Ovary (tissue), 9 donors: ENCODE results near the gene FUT4. TPM values are rescaled to one million over a fixed set of nuclear protein-coding genes. Genes with fewer than 3 reads are reported as not detected.
"Not testable (repeated sequence)": the region's sequence is repeated elsewhere in the genome, so short reads cannot be mapped to it uniquely, and the experiment has no call there.

Experiments
- DNase-seq, 5 donors: peaks; one replicate each; pipeline ENCODE4 v3.0.0-alpha.2; 2019 to 2020
- H3K27ac ChIP-seq, 2 donors: fragments of 200-600 bp; one replicate each; pipeline versions ENCODE4 v1.5.1 to v1.8.0; 2019 to 2022
- H3K27me3 ChIP-seq: fragments of 200-600 bp; one replicate; pipeline ENCODE4 v1.8.0; 2022
- H3K36me3 ChIP-seq: fragments of 200-600 bp; sonication (generic); one replicate; pipeline ENCODE4 v1.5.1; 2019
- H3K4me1 ChIP-seq: one replicate; pipeline ENCODE4 v1.8.1; 2013; ENCODE audit warnings: mild to moderate bottlenecking, moderate library complexity; ENCODE audit not compliant: insufficient read depth
- H3K4me3 ChIP-seq: fragments of 200-600 bp; sonication (generic); one replicate; pipeline ENCODE4 v1.5.1; 2017
- H3K9me3 ChIP-seq, 2 donors: fragments of 200-600 bp in 1 of 2; sonication (generic) in 1 of 2; one replicate each; pipeline versions ENCODE4 v1.5.1 to v1.8.1; 2013 to 2019; ENCODE audit warnings: mild to moderate bottlenecking in 1 of 2, moderate library complexity in 1 of 2
- EP300 ChIP-seq: sonication (generic); formaldehyde crosslinking; IDR thresholded peaks from one replicate; pipeline ENCODE4 v1.6.1; 2017; ENCODE audit warnings: antibody characterized with exemption
- POLR2A ChIP-seq: fragments of 450-650 bp; IDR thresholded peaks from one replicate; pipeline ENCODE4 v1.6.1; 2017; ENCODE audit warnings: antibody characterized with exemption, mild to moderate bottlenecking, moderate library complexity
- WGBS, 3 donors: extraction: QIAGEN DNeasy Blood & Tissue Kit in 1 of 3; methylation state at CpG; one replicate each; pipeline versions ENCODE4 v1.1.5 to v1.1.7; 2013 to 2017; 5-methylcytosine and 5-hydroxymethylcytosine counted together
- intact Hi-C, 4 donors: fragments of 100-400 bp; cut with DNase I; formaldehyde crosslinking; loops; one replicate each; pipeline versions ENCODE4 v1.11.0 to v1.15.1; 2022 to 2023
- polyA plus RNA-seq, 2 donors: library from polyadenylated mRNA; stranded (reverse); fragments of 200-250 nt in 1 of 2; fragments of 350-450 nt in 1 of 2; fragmentation: Illumina TruSeq in 1 of 2; extraction: RNeasy Lipid Tissue Mini Kit (QIAGEN cat#74804) in 1 of 2; gene quantifications; one replicate each; pipeline ENCODE4 v1.2.3, GENCODE V29; 2013 to 2014
- total RNA-seq, 7 donors: library from RNA; depleted of rRNA in 2 of 7; stranded (reverse); fragments of >200 nt in 2 of 7; fragmentation: NEBNext Ultra II Directional in 3 of 7; extraction: Animal tissue kit (Norgen Biotek cat#: 25700) in 3 of 7; gene quantifications; one replicate each; pipeline versions ENCODE4 v1.1.0 to v1.2.4, GENCODE V29; 2016 to 2023
- TF ChIP-seq, protein P1 (sequence below), 3 donors: fragments of 450-650 bp in 2 of 3; fragments of 200-600 bp in 1 of 3; IDR thresholded peaks; one replicate each; pipeline versions ENCODE4 v1.5.1 to v1.8.0; 2016 to 2022; ENCODE audit warnings: antibody characterized with exemption in 3 of 3, mild to moderate bottlenecking in 1 of 3
- donor health status: DM: no; HTN: no; CAD: no; lungs with moderate emphysema.
- donor health status: DM: no; HTN: no; CAD: no.
- donor health status: Bipolar disorder and iron deficiency.
- donor health status: DM: yes; HTN: yes; CAD: no.
- donor health status: DM: no; HTN: no; CAD: no.
- donor health status: DM: yes; HTN: yes; CAD: no.

FUT4 gene
- total and polyA plus RNA-seq, 9 donors: 2.7 to 7.3 (median 5.7) TPM

DNA sequence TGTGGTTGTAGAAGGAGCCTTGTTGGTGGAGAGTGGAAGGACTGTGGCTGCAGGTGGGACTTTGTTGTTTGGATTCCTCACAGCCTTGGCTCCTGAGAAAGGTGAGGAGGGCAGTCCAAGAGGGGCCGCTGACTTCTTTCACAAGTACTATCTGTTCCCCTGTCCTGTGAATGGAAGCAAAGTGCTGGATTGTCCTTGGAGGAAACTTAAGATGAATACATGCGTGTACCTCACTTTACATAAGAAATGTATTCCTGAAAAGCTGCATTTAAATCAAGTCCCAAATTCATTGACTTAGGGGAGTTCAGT is 2.4 kb downstream of the FUT4 start:
- WGBS, 3 donors: 82 to 84% (median 83%) methylated on average over 2 of the region's 2 CpGs
- Histone ChIP-seq H3K27me3 (no peaks in the 10 kb centered on the region), H3K27ac (no peak overlapping the region), H3K4me1 (peaks cover 17% of the 10 kb centered on the region), H3K9me3 (no peaks in the 10 kb centered on the region), H3K36me3 (no peaks in the 10 kb centered on the region), H3K4me3 (peak overlapping the region; percentile 69)
- intact Hi-C loops: no loop called here
- no peak for DNase-seq
- TF ChIP-seq EP300 (no peak), POLR2A (no peak)
- TF ChIP-seq, protein P1, sequence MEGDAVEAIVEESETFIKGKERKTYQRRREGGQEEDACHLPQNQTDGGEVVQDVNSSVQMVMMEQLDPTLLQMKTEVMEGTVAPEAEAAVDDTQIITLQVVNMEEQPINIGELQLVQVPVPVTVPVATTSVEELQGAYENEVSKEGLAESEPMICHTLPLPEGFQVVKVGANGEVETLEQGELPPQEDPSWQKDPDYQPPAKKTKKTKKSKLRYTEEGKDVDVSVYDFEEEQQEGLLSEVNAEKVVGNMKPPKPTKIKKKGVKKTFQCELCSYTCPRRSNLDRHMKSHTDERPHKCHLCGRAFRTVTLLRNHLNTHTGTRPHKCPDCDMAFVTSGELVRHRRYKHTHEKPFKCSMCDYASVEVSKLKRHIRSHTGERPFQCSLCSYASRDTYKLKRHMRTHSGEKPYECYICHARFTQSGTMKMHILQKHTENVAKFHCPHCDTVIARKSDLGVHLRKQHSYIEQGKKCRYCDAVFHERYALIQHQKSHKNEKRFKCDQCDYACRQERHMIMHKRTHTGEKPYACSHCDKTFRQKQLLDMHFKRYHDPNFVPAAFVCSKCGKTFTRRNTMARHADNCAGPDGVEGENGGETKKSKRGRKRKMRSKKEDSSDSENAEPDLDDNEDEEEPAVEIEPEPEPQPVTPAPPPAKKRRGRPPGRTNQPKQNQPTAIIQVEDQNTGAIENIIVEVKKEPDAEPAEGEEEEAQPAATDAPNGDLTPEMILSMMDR (IDR thresholded peaks at IDR 0.05): no peak

- DNase-seq: no peak
- intact Hi-C loops: no loop called here
- 97 to 100% (median 100%) methylated on average over 1 of the region's 1 CpG for WGBS, 3 donors
Observed at GRCh38 chr11:94546886-94547285, 3.2 kb downstream of the FUT4 start.

DNA sequence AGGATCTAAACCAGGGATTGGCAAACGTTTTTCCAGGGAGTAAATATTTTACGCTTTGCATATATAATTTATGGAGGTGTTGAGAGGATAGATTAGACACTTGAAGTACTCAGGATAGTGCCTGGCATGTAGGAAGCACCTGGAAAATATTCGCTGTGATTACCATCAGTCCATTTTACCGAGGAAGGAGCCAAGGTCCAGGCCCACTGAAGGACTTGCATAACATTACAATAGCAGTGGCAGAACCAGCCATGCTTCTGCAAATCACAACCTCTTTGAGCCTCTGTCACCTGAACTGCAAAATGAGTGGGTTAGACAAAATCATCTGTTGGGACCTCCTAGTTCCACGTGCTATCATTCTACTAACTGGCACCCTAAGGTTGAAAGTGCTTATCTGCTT is 5.4 kb downstream of the FUT4 start:
- Histone ChIP-seq H3K27ac (no peak overlapping the region), H3K27me3 (no peaks in the 10 kb centered on the region), H3K36me3 (no peaks in the 10 kb centered on the region), H3K4me1 (peaks cover 14% of the 10 kb centered on the region), H3K4me3 (no peak overlapping the region), H3K9me3 (no peaks in the 10 kb centered on the region)
- DNase-seq: no peak
- intact Hi-C loops: no loop called here
- TF ChIP-seq POLR2A (no peak), EP300 (no peak)
- 68 to 81% (median 80%) methylated on average over 5 of the region's 5 CpGs for WGBS, 3 donors

More at GRCh38 chr11:94546886-94547285, 3.2 kb downstream of the FUT4 start:
- no peak overlapping the region for H3K4me3 ChIP-seq
- no peak overlapping the region for H3K27ac ChIP-seq
- H3K36me3 ChIP-seq: no peaks in the 10 kb centered on the region
- H3K4me1 ChIP-seq: peaks cover 17% of the 10 kb centered on the region
- no peak for TF ChIP-seq POLR2A
- TF ChIP-seq EP300: no peak
- H3K9me3 ChIP-seq: no peaks in the 10 kb centered on the region
- H3K27me3 ChIP-seq: no peaks in the 10 kb centered on the region

DNA sequence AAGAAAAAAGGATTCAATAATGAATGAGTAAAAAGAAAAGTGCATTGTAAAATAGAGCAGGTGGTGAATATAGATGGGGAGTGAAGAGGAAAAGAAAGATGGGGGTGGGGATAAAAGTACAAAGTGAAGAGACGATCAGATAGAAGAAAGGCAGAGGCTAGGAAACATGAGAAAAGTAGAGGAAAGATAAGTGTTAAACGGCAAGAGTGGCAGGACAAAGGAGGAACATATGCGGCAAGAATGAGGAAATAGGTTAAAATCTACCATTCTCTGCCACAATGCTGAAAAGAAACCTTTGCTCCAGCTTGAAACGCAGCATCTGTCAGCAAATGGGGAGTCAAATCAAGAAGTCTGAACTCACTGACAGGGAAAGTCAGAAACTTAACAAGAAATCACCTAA is 6.8 kb downstream of the FUT4 start:
- Histone ChIP-seq H3K36me3 (no peaks in the 10 kb centered on the region), H3K27ac (no peak overlapping the region), H3K9me3 (no peaks in the 10 kb centered on the region), H3K4me1 (peaks cover 8% of the 10 kb centered on the region), H3K4me3 (no peak overlapping the region), H3K27me3 (no peaks in the 10 kb centered on the region)
- intact Hi-C loops: no loop called here
- 73 to 75% (median 74%) methylated on average over 4 of the region's 4 CpGs for WGBS, 3 donors
- no peak for DNase-seq
- TF ChIP-seq POLR2A: no peak
- TF ChIP-seq EP300: no peak
- TF ChIP-seq, protein P1 (IDR thresholded peaks at IDR 0.05): no peak

GRCh38 chr11:94553938-94554337 is 10.2 kb downstream of the FUT4 start:
- TF ChIP-seq POLR2A (no peak), EP300 (no peak)
- TF ChIP-seq, protein P1 (IDR thresholded peaks at IDR 0.05): no peak
- no peak for DNase-seq
- 42 to 97% (median 48%) methylated on average over 1 of the region's 1 CpG for WGBS, 3 donors
- intact Hi-C loops: no loop called here
- Histone ChIP-seq H3K27ac (no peak overlapping the region), H3K9me3 (no peaks in the 10 kb centered on the region), H3K36me3 (no peaks in the 10 kb centered on the region), H3K27me3 (no peaks in the 10 kb centered on the region), H3K4me1 (no peaks in the 10 kb centered on the region), H3K4me3 (no peak overlapping the region)

DNA sequence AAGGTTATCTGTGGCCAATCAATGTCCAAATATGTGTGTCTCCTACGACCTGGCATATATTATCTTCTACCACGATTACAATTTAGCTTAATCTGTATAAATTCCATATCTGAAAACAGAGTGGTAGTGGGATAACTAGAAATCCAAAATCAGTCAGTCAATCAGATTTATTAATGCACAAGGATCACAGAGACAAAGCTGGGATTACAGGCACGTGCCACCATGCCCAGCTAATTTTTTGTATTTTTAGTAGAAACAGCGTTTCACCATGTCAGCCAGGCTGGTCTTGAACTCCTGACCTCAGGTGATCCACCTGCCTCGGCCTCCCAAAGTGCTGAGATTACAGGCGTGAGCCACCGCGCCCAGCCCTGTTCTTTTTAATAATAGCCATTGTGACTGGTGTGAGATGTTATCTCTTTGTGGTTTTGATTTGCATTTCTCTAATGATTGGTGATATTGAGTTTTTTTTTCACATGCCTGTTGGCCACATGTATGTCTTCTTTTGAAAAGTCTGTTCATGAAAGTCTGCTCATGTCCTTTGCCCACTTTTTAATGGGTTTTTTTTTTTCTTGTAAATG is 12.1 kb downstream of the FUT4 start:
- DNase-seq, H3K27me3 ChIP-seq, H3K4me3 ChIP-seq, H3K9me3 ChIP-seq, H3K27ac ChIP-seq, intact Hi-C loops, H3K4me1 ChIP-seq, H3K36me3 ChIP-seq: not testable (repeated sequence)
- 93 to 94% (median 93%) methylated on average over 8 of the region's 8 CpGs for WGBS, 3 donors
